Measurements from ENCODE around the gene GPR183.

The GPR183 gene

DNA sequence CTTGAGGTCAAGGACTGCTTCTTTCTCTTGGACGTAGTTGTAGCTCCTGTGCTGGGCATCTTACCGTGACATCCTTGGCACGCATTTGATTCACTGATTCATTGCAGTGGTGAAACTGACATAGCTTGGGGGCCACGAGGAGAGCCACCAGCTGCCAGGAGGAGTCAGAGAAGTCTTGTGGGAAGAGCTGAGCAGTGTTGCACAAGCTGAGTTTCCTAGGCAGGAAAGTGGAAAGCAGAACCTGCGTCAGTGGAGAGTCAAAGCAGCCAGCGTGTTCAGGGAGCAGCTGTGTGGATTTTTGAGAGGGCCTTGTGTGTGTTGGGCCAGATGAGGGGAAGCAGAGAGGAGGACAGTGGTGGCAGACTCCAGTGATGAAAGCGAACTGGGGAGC, 5.3 kb upstream of the GPR183 start (continued):
- no peak for TF ChIP-seq PRDM2 (tag by site-specific recombination; IDR thresholded peaks at IDR 0.05; ENCODE audit: borderline replicate concordance)
- no peak for TF ChIP-seq HOXD13 (CRISPR knock-in tag; IDR thresholded peaks at IDR 0.05; ENCODE audit: borderline replicate concordance)
- no peak for TF ChIP-seq ZNF146 (tag by site-specific recombination; IDR thresholded peaks at IDR 0.05)
- TF ChIP-seq ZNF521 (tag by site-specific recombination; IDR thresholded peaks at IDR 0.05) = no peak
- TF ChIP-seq EGR2 (tag by site-specific recombination; IDR thresholded peaks at IDR 0.05; ENCODE audit: low read depth) = no peak
- TF ChIP-seq ZNF830 (tag by site-specific recombination; IDR thresholded peaks at IDR 0.05; ENCODE audit: low read depth) = no peak
- TF ChIP-seq, protein P1, sequence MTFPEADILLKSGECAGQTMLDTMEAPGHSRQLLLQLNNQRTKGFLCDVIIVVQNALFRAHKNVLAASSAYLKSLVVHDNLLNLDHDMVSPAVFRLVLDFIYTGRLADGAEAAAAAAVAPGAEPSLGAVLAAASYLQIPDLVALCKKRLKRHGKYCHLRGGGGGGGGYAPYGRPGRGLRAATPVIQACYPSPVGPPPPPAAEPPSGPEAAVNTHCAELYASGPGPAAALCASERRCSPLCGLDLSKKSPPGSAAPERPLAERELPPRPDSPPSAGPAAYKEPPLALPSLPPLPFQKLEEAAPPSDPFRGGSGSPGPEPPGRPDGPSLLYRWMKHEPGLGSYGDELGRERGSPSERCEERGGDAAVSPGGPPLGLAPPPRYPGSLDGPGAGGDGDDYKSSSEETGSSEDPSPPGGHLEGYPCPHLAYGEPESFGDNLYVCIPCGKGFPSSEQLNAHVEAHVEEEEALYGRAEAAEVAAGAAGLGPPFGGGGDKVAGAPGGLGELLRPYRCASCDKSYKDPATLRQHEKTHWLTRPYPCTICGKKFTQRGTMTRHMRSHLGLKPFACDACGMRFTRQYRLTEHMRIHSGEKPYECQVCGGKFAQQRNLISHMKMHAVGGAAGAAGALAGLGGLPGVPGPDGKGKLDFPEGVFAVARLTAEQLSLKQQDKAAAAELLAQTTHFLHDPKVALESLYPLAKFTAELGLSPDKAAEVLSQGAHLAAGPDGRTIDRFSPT (tag by site-specific recombination; IDR thresholded peaks at IDR 0.05) = no peak
- no peak for TF ChIP-seq ZNF26 (tag by site-specific recombination; IDR thresholded peaks at IDR 0.05)
- TF ChIP-seq ZSCAN16 (tag by site-specific recombination; IDR thresholded peaks at IDR 0.05) = no peak
- TF ChIP-seq ZNF324 (tag by site-specific recombination; IDR thresholded peaks at IDR 0.05) = no peak
- TF ChIP-seq ZNF596 (tag by site-specific recombination; IDR thresholded peaks at IDR 0.05) = no peak
- TF ChIP-seq ZNF585B (tag by site-specific recombination; IDR thresholded peaks at IDR 0.05) = no peak

DNA sequence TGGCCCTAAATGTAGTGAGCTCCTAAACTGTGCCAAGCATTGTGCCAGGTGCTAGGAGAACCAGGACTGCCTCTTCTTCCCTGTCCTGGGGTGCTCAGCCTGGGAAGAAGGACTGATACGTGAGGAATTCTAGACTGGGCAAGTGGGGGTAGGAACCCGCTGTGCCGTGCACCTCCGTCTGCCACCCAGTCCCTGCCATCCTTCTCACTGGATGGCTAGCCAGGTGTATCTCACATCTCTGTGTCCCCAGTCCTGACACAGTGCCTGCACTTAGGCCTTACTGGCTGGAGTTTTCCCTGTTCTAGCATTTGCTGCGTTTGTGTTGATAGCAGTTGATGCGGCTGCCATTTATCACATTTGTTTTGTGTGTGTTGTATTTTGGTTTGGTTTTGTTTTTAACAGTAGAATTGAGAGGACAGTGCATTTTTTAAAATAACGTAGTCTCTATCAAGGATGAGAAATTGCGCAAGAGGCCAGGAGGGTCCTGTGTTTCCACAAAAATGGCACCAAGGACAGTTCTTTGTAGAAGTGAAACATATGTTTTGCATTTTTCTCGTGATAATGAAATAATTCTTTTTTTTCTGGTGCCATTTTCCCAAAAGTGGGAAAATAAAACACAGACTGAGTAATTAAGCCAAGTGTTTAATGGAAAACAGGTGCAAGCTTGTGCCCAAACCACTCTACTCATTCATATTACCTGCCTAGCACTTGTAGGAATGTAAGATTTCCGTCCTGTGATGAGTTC, 4.7 kb upstream of the GPR183 start:
- Histone ChIP-seq H3K4me3 (ENCODE audit: low read depth, low read length) (no peak overlapping the region), H3K9me3 (ENCODE audit: control insufficient read depth, insufficient read depth, low read depth, low read length) (no peaks in the 10 kb centered on the region), H3K4me1 (ENCODE audit: control insufficient read depth, insufficient read depth, low read length) (peaks cover 10% of the 10 kb centered on the region), H3K27ac (ENCODE audit: extremely low read depth, low read depth, low read length) (no peak overlapping the region), H3K36me3 (ENCODE audit: control insufficient read depth in 2 of 2, insufficient read depth in 1 of 2, low read length in 2 of 2) (peaks cover 0 to 3% of the 10 kb centered on the region in 2 experiments; a peak in 1 of 3 replicates)
- ChIA-PET CTCF (interaction anchor here (1.2 kb wide), 1 partner anchor 135 kb away, joined by 3 read pairs; no protein-coding TSS in a partner anchor), POLR2A (no interaction called here)
- TF ChIP-seq, protein P2, sequence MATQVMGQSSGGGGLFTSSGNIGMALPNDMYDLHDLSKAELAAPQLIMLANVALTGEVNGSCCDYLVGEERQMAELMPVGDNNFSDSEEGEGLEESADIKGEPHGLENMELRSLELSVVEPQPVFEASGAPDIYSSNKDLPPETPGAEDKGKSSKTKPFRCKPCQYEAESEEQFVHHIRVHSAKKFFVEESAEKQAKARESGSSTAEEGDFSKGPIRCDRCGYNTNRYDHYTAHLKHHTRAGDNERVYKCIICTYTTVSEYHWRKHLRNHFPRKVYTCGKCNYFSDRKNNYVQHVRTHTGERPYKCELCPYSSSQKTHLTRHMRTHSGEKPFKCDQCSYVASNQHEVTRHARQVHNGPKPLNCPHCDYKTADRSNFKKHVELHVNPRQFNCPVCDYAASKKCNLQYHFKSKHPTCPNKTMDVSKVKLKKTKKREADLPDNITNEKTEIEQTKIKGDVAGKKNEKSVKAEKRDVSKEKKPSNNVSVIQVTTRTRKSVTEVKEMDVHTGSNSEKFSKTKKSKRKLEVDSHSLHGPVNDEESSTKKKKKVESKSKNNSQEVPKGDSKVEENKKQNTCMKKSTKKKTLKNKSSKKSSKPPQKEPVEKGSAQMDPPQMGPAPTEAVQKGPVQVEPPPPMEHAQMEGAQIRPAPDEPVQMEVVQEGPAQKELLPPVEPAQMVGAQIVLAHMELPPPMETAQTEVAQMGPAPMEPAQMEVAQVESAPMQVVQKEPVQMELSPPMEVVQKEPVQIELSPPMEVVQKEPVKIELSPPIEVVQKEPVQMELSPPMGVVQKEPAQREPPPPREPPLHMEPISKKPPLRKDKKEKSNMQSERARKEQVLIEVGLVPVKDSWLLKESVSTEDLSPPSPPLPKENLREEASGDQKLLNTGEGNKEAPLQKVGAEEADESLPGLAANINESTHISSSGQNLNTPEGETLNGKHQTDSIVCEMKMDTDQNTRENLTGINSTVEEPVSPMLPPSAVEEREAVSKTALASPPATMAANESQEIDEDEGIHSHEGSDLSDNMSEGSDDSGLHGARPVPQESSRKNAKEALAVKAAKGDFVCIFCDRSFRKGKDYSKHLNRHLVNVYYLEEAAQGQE (tag by site-specific recombination; IDR thresholded peaks at IDR 0.05) = peak; percentile 86
- TF ChIP-seq ZNF639 (tag by site-specific recombination; IDR thresholded peaks at IDR 0.05) = no peak
- TF ChIP-seq, protein P3, sequence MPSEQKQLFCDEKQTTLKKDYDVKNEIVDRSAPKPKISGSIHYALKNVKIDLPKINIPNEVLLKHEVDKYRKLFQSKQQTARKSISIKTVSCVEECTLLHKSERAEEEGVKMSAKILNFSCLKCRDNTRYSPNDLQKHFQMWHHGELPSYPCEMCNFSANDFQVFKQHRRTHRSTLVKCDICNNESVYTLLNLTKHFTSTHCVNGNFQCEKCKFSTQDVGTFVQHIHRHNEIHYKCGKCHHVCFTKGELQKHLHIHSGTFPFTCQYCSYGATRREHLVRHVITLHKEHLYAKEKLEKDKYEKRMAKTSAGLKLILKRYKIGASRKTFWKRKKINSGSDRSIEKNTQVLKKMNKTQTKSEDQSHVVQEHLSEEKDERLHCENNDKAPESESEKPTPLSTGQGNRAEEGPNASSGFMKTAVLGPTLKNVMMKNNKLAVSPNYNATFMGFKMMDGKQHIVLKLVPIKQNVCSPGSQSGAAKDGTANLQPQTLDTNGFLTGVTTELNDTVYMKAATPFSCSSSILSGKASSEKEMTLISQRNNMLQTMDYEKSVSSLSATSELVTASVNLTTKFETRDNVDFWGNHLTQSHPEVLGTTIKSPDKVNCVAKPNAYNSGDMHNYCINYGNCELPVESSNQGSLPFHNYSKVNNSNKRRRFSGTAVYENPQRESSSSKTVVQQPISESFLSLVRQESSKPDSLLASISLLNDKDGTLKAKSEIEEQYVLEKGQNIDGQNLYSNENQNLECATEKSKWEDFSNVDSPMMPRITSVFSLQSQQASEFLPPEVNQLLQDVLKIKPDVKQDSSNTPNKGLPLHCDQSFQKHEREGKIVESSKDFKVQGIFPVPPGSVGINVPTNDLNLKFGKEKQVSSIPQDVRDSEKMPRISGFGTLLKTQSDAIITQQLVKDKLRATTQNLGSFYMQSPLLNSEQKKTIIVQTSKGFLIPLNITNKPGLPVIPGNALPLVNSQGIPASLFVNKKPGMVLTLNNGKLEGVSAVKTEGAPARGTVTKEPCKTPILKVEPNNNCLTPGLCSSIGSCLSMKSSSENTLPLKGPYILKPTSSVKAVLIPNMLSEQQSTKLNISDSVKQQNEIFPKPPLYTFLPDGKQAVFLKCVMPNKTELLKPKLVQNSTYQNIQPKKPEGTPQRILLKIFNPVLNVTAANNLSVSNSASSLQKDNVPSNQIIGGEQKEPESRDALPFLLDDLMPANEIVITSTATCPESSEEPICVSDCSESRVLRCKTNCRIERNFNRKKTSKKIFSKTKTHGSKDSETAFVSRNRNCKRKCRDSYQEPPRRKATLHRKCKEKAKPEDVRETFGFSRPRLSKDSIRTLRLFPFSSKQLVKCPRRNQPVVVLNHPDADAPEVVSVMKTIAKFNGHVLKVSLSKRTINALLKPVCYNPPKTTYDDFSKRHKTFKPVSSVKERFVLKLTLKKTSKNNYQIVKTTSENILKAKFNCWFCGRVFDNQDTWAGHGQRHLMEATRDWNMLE (tag by site-specific recombination; conservative IDR thresholded peaks at IDR 0.05; ENCODE audit: low read depth) = no peak
